T-helper 2 cell (primary cell): ENCODE data around the gene CACNA2D2.
A peak's percentile ranks its signal among the peaks of the same experiment; 100 is the strongest.

ENCODE experiments used
- DNase-seq, 5 experiments: peaks; one replicate each; pipeline versions ENCODE4 v3.0.0 to v3.0.0-alpha.2; 2012 to 2022

CACNA2D2 gene

DNA sequence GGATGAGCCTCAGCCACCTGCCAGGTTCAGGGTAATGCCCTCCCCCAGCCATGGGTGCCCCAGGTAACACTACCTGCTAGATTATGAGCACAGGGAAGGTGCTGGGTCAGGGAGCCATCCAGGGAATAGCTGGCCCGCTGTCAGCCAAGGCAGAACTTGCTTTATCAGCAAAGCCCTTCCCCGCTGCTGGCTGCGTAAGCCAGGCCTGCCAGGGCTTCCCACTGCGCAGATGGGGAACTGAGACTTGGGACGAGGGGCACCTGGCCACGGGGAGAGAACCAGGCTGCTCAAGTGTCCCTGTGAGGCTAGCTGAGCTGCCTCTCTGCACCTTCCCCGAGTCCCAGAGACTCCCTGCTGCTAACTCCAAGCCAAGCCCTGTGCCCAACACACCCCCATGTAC lies 45.4 kb downstream of the CACNA2D2 start:
- no peak for DNase-seq

DNA sequence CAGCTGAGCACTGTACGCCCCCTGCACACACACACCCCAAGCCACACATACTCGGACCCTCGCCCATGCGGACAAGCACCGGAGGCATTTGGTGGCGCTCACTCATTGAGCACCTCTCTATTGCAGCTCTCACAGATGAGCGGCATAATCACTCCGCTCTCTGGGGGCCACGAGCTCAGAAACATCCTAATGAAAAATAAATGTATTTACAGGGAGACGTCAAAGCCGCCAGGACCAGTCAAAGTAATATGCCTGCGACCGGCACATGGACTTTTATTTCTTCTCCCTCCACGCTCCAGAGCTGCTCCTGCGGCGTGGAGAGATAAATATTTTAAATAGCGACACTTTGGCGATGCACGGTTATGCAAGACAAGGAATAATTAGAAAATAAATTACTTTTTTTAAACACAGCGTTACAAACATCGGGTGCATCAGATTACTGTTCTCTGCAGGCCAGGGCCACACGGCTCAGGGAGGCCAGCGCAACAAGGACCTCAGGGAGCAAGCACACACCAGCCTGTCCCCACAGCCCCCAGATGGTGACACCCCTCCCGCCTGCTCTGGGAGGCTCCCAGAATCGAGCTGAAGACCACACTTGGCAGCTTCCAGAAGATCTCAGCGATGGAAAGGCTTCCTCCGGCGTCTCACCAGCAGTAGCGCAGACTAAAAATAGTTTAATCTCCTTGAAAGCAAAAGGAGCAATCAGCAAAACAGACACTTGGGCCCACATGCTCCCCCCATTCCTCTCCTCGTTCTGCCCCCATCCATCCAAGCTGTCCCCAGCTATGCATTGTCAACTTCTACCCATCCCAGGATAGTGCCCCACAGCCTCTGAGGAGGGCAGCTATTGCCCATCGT lies 48.0 kb downstream of the CACNA2D2 start:
- no peak for DNase-seq

DNA sequence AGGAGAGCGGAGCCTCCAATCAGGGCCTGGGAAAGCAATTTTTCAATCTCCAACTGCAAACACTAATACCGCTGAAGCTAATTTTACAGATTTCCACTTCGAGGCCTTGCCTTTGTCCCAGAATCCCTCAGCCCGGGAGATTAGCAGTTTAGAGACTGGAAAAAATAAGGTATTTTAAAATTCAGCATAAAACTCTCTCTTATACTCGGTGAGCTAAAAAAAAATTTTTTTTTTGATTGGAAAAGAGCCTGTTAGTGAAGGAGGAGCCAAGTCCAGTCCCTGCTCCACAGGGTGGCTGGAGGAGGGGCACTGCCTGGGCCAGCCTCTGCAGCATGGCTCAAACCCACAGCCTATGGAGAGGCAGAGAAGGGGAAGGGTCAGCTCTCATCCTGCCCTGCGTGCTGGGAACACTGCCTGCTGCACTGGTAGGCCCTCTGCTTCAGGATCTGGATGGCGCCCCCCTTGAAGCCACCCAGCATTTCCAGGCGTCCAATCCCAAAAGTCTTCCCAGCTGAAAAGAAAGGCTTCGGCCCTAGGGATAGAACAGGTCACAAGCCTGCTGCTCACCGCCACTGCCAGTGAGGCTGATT lies 48.9 kb downstream of the CACNA2D2 start:
- DNase-seq: no peak

DNA sequence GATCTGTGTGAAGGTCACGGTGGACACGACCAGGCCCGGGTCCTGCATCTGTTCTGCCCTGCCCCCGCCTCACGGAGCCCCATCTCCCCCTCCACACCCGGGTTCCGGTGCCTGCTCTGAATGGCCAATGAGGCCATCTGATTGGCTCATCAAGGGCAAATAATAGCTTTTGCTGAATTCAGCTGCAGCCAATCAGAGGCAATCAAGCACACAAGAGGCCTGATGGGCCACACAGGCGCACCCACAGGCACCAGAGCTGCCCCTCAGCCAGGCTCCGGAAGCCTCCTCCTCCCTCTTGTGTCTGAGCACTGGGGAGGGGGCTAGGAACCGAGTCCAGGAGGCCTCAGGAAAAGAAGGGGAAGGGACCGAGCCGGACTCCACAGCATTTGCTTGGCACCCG lies 49.5 kb downstream of the CACNA2D2 start:
- no peak for DNase-seq

DNA sequence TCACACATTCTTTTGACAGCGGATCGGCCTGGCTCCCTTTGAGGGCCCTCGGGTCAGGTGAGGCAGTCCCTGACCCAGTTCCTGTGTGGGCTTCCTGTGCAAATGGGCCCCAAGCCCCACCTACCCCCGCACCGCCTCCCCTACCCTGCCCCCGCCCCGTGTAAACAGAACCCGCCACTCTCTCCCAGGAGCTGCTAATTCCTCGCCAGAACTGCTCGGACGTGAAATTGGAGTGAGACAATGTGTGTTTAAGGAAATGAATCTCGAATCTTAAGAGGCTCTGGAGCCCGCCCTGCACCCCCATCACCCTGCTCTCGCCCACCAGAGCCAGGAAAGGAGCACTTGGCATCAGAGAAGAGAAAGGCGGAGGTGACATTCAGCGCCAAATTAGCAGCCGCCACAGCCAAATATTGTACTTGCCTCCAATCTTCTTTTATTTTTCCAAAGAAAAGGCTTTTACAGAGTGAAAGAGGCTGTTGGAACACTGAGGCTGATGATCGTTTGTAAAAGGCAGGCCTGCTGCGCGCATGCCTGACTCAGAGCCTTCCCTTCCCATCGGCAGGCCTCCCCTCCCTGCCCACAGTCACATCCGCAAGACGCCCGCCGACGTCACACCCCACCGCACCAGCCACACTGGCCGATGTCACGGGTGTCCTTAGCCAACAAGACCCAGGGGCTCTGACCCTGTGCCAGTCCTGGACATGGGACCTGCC lies 53.1 kb downstream of the CACNA2D2 start:
- peak in 4 of 5 experiments; percentile 3 to 89 (median 62) for DNase-seq

DNA sequence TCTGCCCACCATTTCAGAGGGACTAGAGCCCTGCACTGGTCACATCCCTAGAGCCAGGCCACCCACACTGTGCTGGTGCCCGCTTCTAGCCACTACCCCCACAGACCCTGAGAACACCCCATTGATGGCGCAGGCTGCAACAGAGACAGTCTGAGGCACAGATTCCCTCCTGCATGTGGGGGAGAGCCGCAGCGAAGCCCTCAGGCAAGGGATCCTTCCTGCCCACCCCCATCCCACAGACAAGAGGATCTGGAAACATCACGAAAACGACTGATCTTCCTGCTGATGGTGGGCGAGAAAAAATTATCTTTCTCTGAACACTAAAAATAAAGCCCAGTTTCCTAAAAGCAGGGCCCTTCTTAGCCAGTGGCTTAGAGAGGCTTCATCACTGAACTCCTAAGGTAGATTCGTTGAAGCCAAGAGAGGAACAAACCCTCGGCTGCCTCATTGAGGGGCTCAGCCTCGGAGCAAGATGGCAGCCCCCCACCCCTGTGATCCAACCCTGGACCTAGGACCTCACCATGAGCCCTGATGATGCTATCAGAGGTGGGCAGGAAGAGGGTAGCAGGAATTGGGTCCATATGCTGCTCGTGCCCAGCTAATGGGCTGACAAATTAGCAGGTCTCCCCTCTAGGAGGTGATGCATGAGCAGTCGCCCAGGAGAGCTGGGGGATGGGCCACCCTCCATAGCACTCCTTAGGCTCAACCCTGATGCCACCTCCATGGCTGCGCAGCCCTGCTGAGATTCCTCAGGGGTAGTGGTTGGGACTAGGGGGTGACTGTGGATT lies 54.5 kb downstream of the CACNA2D2 start:
- DNase-seq: no peak

DNA sequence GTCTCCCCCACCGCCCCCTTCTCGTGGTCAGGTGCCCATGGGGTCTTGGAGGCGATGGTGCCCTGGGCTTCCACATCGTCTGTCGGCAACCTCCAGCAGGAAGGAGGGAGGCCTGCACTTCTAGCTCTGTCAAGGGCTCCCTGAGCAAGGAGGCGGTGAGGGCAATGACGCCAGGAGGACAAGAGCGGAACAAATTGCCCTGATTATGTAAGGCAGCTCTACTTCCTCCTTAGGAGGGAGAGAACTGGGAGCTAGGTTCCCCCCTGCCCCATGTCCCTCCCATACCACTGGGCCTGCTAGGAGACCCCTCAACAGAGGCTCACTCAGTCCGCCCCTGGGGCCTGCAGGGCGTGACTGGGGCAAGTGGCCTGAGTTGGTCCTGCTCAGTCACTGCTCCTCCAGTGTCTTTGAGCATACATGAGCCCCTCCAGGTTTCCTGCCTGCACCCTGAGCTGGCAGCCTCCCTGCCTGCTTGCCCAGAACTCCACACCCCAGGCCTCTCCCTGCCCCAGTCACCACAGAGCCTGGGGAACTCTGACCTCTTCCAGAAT lies 56.1 kb downstream of the CACNA2D2 start:
- no peak for DNase-seq

DNA sequence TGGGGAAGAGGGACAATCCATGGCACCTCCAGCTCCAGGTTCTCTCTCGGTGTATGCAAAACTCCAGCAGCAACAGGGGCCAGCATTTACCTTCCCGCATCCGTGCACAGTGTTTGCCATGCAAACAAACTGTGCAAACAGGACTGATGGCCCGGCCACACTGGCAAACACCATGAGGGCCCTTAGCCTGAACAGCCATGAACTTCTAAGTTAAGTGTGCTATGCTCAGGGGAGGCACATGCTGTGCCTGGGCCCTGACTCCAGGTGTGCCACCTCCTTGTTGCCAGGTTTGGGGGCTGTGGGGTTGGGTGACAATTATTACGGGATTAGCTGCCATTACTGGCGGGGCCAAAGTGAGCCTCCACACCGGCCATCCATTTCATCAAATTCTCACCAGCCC lies 57.5 kb downstream of the CACNA2D2 start:
- no peak for DNase-seq

DNA sequence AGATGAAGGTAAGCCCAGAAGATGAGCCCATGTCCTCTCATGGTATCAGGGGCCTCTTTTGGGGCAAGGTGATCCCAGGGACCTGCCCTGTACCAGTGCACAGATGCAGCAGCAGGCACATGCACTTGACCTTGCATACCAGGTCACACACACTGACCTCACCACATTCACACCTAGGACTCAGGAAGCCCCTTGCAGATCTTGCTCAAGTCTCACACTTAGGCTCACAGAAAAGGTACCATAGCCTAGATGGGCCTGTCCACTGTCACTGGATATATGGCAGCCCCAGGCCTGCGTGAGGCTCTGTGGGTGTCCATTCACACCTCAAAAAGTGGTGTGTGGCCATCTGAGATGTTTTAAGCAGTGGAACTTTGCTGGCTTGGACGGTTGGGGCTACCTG lies 58.7 kb downstream of the CACNA2D2 start:
- no peak for DNase-seq

DNA sequence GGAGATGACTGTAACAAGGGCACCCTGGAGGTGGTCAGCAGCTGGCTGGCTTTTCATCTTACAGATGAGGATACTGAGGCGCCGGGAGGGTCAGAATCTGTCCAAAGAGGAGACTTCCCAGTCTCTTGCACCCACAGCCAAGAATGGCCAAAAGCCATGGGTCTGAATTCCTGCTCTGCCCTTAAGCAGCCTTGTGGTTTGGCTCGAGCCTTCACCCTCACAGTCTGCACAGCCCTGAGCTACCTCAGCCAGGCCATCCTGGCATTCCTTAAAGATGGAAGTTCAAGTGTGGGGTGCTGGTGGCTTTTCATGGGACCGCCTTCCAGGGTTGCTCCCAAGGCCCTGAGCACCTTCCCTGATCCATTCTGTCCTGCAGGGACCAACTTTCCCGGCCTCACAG lies 59.2 kb downstream of the CACNA2D2 start:
- DNase-seq: no peak

DNA sequence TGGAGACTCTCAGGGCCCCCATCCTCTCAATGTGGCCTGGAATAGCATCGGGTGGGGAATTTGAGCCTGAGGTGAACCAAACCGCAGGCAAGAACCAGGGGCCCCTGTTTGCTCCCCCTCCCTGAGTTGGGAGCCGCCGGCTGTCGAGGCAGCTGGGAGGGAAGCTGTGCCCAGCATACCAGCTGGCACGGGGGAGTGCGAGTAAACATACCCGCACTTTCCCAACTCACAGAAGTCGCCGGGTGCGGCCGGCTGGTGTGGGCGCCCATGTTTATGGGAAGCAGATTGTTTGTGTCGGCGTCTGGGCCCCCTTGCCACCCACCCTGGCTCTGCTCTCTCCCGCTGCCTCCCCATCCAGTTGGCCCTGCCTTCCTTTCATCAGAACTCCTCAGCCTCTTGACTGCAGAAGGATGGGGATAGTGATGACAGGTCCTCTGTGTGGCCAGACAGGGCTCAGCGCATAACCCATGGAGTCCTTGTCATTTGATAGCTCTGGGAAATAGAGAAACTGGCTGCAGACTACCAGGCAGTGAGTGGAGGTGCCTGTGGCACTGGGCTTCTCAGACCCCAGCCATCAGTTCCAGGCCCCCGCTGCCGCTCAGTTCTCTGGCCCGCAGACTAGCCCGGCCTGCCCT lies 60.4 kb downstream of the CACNA2D2 start:
- no peak for DNase-seq

DNA sequence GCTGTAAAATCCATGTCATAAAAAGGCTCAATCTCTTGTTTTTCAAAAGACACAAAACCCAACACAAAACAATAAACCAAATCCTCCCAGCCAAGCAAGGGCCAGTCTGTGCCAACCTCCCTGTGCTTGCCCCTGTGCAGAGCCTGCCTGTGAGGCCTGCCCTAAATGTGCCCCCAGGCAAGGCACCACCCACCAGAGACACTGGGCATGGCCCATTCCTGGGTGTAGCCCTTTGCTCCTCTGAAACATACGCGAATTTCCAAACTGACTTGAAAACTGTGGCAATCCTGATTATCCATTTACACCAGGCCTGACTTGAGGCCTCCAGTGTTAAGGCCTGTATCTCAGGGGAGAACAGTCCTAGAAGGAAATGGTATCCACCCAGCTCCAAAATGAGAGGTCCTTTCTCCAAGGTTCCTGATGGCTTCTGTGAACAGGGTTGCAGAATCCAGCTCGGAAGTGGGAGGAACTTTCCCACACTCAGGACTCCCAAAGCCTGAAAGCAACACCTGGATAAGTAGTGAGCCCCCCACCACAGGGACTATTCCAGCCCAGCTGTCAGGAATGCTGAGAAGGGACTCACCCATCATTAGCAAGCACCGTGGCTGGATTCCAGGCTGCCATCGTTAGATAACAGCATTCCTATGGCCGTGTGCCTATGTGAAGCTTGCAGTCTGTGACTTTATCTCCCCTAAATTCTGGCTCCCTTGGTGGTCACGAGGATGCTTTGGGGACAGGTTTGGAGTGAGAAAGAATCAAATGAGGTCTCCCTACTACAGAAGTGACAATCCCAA lies 61.8 kb downstream of the CACNA2D2 start:
- DNase-seq: no peak

DNA sequence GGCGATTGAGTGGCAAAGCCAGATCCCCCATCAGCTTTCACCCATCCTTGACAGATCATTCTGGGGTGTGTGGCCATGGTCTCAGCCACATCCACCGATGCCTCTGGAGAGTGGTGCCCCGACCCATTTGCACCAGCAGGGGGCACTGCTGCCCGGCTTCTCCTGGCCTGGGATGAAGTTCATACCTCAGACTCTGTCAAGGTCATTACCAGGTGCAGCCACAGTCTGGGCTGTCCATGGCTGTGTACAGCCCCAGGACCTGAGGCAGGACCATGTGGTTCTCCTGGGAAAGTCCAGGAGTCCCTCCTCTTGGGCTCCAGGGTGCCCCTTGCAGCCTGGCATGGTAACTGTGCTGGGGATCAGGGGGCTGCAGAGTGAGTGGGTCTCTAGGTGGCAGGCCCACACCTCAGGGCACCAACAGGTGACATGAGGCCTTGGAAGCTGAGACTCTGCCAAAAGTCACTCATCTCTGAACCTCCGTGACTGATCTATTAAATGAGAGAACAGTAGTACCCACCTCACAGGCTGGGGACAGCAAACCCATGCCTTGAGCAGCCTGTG lies 67.2 kb downstream of the CACNA2D2 start:
- DNase-seq: peak; percentile 49 to 63 (median 59)

DNA sequence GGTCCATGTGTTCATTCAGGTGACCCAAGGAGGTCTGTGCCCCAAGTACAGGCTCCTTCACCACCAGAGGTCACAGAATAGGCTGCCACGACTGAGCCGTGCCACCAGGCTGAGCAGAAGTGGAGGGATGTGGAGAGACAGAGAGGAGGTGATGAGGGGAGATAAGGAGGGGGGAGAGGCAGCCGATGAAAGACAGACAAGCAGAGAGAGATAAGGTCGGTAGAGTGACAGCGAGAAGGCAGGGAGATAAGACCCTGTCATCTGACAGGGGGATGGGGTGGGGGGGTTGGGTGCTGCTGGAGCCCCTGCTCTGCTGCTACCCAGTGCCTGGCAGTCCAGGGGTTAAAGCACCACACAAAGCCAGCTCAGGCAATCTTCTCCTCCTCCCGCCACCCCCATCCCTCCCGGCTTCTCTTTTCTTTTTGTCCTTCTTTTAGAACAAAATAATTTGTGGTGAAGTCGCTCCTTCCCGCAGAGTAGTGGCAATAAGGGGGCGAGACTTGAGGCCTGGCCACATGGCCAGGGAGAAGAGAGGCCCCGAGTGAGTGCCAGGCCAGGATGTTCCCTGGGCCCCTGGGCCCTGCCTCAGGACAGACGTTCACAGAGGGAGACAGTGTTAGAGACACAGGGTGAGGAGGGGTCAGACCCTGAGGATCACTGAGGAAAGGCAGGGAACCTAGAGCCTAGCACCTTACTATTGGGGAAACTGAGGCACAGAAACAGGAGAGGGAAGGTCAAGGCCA lies 67.9 kb downstream of the CACNA2D2 start:
- peak in 1 of 5 experiments; percentile 40 for DNase-seq

DNA sequence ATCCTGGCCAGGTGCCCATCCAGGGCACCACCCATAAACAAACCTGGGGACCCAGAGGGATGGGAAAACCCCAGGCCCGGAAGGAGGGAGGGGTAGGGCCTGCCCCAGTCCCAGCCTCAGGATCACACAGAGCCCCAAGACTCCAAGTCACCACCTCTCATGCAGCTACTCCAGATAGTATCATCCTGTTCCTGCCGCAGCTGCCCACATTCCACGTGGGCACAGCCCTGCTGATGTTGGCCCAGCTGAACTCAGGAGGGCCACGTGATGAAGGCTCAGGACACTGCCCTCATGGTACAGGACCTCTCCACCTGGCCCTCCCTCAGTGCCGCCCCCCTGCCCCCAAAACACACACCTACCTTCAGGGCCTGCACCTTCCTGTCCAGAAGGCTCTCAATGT lies 69.5 kb downstream of the CACNA2D2 start:
- no peak for DNase-seq

DNA sequence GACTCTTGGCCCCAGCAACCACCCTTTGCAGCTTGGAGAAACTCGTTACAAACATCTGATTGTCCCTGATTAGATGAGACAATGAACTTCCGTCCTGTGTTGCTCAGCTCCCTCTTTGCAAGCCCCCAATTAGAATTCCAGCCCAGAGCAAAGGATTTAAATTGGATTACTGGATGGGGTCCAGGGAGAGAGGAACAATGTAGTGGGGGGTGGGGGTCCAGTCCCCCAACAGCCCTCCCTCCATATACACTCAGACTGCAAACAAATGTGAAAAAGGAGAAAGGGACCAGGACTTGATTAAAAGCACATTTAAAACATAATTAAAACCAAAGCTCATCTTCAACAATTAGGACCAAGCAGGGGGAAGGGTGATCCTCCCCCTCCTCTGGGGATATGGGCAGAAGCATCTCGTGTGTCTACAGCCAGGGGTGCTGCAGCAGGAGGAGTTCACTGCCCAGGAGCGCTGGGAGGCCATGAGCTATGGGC lies 72.4 kb downstream of the CACNA2D2 start:
- DNase-seq: no peak

DNA sequence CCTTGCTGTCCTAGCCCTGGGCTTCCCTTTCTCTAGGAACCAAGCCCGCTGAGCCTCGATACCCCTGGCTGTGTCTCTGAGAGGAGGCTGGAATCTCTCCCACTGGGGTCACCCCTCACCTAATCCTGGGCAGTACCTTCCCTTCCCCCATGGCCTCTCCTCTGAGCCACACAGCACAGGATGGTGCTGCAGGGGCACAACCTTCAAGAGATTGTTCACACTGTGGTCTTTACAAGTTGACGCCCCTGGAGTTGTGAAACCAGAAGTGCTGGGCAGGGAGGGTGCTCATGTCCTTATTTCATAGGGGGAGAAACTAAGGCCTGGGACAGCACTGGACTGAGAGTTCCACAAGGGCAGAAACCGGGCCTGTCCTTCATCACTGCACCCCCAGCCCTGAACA lies 73.2 kb downstream of the CACNA2D2 start:
- DNase-seq: peak in 1 of 5 experiments; percentile 38

DNA sequence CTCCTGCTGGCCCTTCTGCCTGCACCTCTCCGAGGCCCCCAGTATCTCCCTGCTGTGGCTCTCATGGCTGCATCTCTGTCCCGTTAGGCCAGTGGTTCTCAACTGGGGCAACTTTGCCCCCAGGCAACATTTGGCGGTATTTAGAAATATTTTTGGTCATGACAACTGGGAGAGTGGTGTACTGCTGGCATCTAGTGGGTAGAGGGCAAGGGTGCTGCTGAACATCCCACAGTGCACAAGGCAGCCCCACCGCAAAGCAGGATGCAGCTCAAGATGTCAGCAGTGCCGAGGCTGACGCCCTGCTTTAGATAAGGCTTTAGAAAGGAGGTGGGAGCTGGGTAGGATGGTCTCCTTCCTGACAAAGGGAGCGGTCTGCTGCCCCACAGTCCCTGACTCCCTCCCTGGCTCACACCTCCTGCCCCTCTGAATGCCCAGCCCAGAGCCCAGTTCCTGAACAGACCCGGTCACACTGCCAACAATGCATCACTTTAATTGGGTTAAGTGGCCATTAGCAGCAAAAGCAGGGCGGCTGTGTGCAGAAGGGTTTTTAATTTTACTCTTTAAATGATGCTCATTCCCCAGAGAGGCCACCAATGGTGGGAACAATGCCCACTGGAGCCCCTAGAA lies 75.3 kb downstream of the CACNA2D2 start:
- peak in 2 of 5 experiments; percentile 29 to 56 for DNase-seq

DNA sequence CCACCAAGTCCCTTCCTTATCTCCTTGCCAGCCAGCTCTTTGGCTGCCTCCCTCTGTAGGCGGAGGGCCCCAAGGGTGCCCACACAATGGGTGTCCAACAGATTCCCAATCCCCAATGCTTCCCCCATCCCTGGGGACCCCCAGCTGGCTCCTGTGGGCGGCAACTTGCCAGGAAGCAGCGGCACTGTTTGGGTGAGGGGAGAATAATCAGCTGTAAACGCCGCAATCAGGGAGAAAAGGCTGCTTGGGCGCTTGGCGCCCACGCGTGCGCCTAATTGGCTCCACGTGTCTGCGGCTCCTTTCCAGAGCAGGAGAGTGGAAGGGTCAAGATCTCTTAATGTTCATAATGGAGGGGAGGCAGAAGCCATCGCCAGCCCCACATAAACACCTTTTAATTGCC lies 76.2 kb downstream of the CACNA2D2 start:
- no peak for DNase-seq
